Neural progenitor cell (in vitro differentiated cells): ENCODE data around the gene PTDSS2. TPM values are rescaled to one million over a fixed set of nuclear protein-coding genes. Genes with fewer than 3 reads are reported as not detected.

Experiments
- DNase-seq: peaks from one replicate; pipeline ENCODE4 v3.0.0-alpha.2; 2016; ENCODE audit warnings: low spot score
- H2AFZ ChIP-seq: fragments of 200-600 bp; sonication (generic); replicated peaks from 2 replicates; pipeline ENCODE4 v1.6.1; 2016; ENCODE audit warnings: antibody characterized with exemption
- H3F3A ChIP-seq: fragments of 200-600 bp; sonication (generic); 2 replicates; pipeline ENCODE4 v1.6.1; 2016; ENCODE audit warnings: antibody characterized with exemption, low read depth
- H3K27ac ChIP-seq: fragments of 200-600 bp; sonication (generic); 2 replicates; pipeline ENCODE4 v1.5.1; 2016; ENCODE audit warnings: mild to moderate bottlenecking
- H3K27me3 ChIP-seq: fragments of 200-600 bp; sonication (generic); 2 replicates; pipeline ENCODE4 v1.6.1; 2016; ENCODE audit warnings: mild to moderate bottlenecking, moderate library complexity
- H3K36me3 ChIP-seq: fragments of 200-600 bp; sonication (generic); 2 replicates; pipeline ENCODE4 v1.5.1; 2016
- H3K4me1 ChIP-seq: fragments of 200-600 bp; sonication (generic); 2 replicates; pipeline ENCODE4 v1.6.1; 2016; ENCODE audit warnings: mixed run types
- H3K4me2 ChIP-seq: fragments of 200-600 bp; sonication (generic); 2 replicates; pipeline ENCODE4 v1.6.1; 2016
- H3K4me3 ChIP-seq: fragments of 200-600 bp; sonication (generic); 2 replicates; pipeline ENCODE4 v1.5.1; 2016
- H3K79me2 ChIP-seq: fragments of 200-600 bp; sonication (generic); 2 replicates; pipeline ENCODE4 v1.6.1; 2016; ENCODE audit warnings: low read depth
- H3K9ac ChIP-seq: fragments of 200-600 bp; sonication (generic); 2 replicates; pipeline ENCODE4 v1.6.1; 2016
- H3K9me3 ChIP-seq: fragments of 200-600 bp; sonication (generic); 2 replicates; pipeline ENCODE4 v1.5.1; 2016; ENCODE audit warnings: low read depth
- H4K20me1 ChIP-seq: fragments of 200-600 bp; sonication (generic); 2 replicates; pipeline ENCODE4 v1.6.1; 2016; ENCODE audit warnings: low read depth
- H3K27ac Mint-ChIP-seq: 3 replicates; pipeline ENCODE4 v1.8.0; 2021; ENCODE audit warnings: mixed read lengths
- H3K27me3 Mint-ChIP-seq: 2 replicates; pipeline ENCODE4 v1.8.0; 2022; ENCODE audit warnings: low read depth, mild to moderate bottlenecking, inconsistent platforms, moderate library complexity, mixed read lengths; ENCODE audit not compliant: insufficient read depth
- H3K36me3 Mint-ChIP-seq: 3 replicates; pipeline ENCODE4 v1.8.0; 2021; ENCODE audit warnings: mixed read lengths
- H3K4me1 Mint-ChIP-seq: 3 replicates; pipeline ENCODE4 v1.8.0; 2021; ENCODE audit warnings: mixed read lengths
- H3K4me3 Mint-ChIP-seq: 3 replicates; pipeline ENCODE4 v1.8.0; 2021; ENCODE audit warnings: mild to moderate bottlenecking, moderate library complexity, mixed read lengths
- H3K9me3 Mint-ChIP-seq: 3 replicates; pipeline ENCODE4 v1.8.0; 2020; ENCODE audit warnings: mixed read lengths
- EZH2 ChIP-seq: fragments of 200-600 bp; sonication (generic); IDR thresholded peaks from 2 replicates; pipeline ENCODE4 v1.6.1; 2017; ENCODE audit warnings: antibody characterized with exemption, mild to moderate bottlenecking, moderate library complexity
- EZH2phosphoT487 ChIP-seq: fragments of 200-600 bp; sonication (generic); IDR thresholded peaks from 2 replicates; pipeline ENCODE4 v1.6.1; 2017; ENCODE audit warnings: antibody characterized with exemption
- total RNA-seq: library from RNA; depleted of rRNA; stranded (reverse); fragments of >200 nt; gene quantifications from 2 replicates; pipeline ENCODE4 v1.2.3, GENCODE V29; 2015; ENCODE audit warnings: low replicate concordance
- TF ChIP-seq, protein P1 (sequence below): fragments of 200-600 bp; sonication (generic); IDR thresholded peaks from 2 replicates; pipeline ENCODE4 v1.5.1; 2017; ENCODE audit warnings: antibody characterized with exemption, mild to moderate bottlenecking

The PTDSS2 gene
- total RNA-seq, 1 donor from 2014 or later, result 24.7 TPM

DNA sequence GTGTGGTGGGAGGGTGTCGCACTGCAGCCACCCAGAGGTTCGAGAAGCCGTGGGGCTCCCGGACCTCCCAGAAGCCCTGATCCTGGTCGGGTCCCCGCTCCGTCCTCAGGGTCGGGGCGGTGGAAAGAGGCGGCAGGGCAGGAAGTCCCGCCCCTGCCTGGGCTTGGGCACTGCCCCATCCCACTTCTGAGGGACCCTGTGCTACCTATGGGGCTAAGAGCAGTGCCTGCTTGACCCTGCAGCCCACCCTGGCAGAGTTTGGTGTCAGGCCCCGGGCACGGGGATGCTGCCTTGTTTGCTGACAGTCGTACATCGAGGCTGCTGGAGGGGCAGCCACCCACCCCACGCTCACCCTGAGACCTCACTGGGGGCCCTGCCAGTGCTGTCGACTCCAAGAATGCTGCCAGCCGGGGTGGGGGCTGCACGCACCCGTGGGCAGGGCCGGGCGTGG, 37.5 kb downstream of the PTDSS2 start:
- H3K9ac ChIP-seq, result no peak overlapping the region
- Mint-ChIP-seq H3K36me3 (peaks cover 7% of the 10 kb centered on the region), H3K27ac (no peak overlapping the region), H3K4me1 (no peaks in the 10 kb centered on the region), H3K4me3 (no peak overlapping the region), H3K27me3 (no peaks in the 10 kb centered on the region), H3K9me3 (peaks cover 9% of the 10 kb centered on the region)
- no peak overlapping the region for H2AFZ ChIP-seq
- H3K4me1 ChIP-seq, result no peaks in the 10 kb centered on the region
- H3K4me2 ChIP-seq, result no peak overlapping the region
- no peaks in the 10 kb centered on the region for H3K27me3 ChIP-seq
- DNase-seq, result no peak
- no peaks in the 10 kb centered on the region for H4K20me1 ChIP-seq
- peaks cover 3% of the 10 kb centered on the region for H3F3A ChIP-seq
- TF ChIP-seq, protein P1, sequence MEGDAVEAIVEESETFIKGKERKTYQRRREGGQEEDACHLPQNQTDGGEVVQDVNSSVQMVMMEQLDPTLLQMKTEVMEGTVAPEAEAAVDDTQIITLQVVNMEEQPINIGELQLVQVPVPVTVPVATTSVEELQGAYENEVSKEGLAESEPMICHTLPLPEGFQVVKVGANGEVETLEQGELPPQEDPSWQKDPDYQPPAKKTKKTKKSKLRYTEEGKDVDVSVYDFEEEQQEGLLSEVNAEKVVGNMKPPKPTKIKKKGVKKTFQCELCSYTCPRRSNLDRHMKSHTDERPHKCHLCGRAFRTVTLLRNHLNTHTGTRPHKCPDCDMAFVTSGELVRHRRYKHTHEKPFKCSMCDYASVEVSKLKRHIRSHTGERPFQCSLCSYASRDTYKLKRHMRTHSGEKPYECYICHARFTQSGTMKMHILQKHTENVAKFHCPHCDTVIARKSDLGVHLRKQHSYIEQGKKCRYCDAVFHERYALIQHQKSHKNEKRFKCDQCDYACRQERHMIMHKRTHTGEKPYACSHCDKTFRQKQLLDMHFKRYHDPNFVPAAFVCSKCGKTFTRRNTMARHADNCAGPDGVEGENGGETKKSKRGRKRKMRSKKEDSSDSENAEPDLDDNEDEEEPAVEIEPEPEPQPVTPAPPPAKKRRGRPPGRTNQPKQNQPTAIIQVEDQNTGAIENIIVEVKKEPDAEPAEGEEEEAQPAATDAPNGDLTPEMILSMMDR, result no peak
- no peaks in the 10 kb centered on the region for H3K9me3 ChIP-seq
- no peak overlapping the region for H3K4me3 ChIP-seq
- H3K36me3 ChIP-seq, result no peaks in the 10 kb centered on the region
- no peak overlapping the region for H3K27ac ChIP-seq
- H3K79me2 ChIP-seq, result no peaks in the 10 kb centered on the region

GRCh38 chr11:488062-488461, 38.0 kb downstream of the PTDSS2 start:
- peaks cover 9% of the 10 kb centered on the region for H3K9me3 Mint-ChIP-seq
- no peak overlapping the region for H3K4me3 ChIP-seq
- H3K27ac ChIP-seq, result no peak overlapping the region
- H3K9me3 ChIP-seq, result no peaks in the 10 kb centered on the region
- no peak for DNase-seq
- no peaks in the 10 kb centered on the region for H3K79me2 ChIP-seq
- TF ChIP-seq EZH2 (no peak), EZH2phosphoT487 (no peak)
- TF ChIP-seq, protein P1, result no peak
- no peak overlapping the region for H3K4me2 ChIP-seq
- H3F3A ChIP-seq, result peaks cover 3% of the 10 kb centered on the region
- H3K36me3 ChIP-seq, result no peaks in the 10 kb centered on the region
- H3K4me1 ChIP-seq, result no peaks in the 10 kb centered on the region
- H3K27me3 Mint-ChIP-seq, result no peaks in the 10 kb centered on the region
- no peak overlapping the region for H2AFZ ChIP-seq
- H3K4me3 Mint-ChIP-seq, result no peak overlapping the region
- H3K36me3 Mint-ChIP-seq, result peaks cover 7% of the 10 kb centered on the region
- no peaks in the 10 kb centered on the region for H3K27me3 ChIP-seq
- no peak overlapping the region for H3K9ac ChIP-seq
- no peaks in the 10 kb centered on the region for H3K4me1 Mint-ChIP-seq
- H3K27ac Mint-ChIP-seq, result no peak overlapping the region
- no peaks in the 10 kb centered on the region for H4K20me1 ChIP-seq

GRCh38 chr11:488579-488978, 38.5 kb downstream of the PTDSS2 start:
- DNase-seq, result no peak
- Mint-ChIP-seq H3K36me3 (peaks cover 4% of the 10 kb centered on the region), H3K27me3 (no peaks in the 10 kb centered on the region), H3K4me3 (no peak overlapping the region), H3K9me3 (peaks cover 5% of the 10 kb centered on the region), H3K27ac (no peak overlapping the region), H3K4me1 (no peaks in the 10 kb centered on the region)
- no peak overlapping the region for H3K27ac ChIP-seq
- no peaks in the 10 kb centered on the region for H3K9me3 ChIP-seq
- H4K20me1 ChIP-seq, result no peaks in the 10 kb centered on the region
- H3K27me3 ChIP-seq, result no peaks in the 10 kb centered on the region
- H3K4me3 ChIP-seq, result no peak overlapping the region
- TF ChIP-seq EZH2phosphoT487 (no peak), EZH2 (no peak)
- TF ChIP-seq, protein P1, result no peak
- no peaks in the 10 kb centered on the region for H3K4me1 ChIP-seq
- H3K4me2 ChIP-seq, result no peak overlapping the region
- peaks cover 3% of the 10 kb centered on the region for H3F3A ChIP-seq
- no peak overlapping the region for H2AFZ ChIP-seq
- no peaks in the 10 kb centered on the region for H3K36me3 ChIP-seq
- no peaks in the 10 kb centered on the region for H3K79me2 ChIP-seq
- no peak overlapping the region for H3K9ac ChIP-seq
